Activated naive CD4-positive, alpha-beta T cell treated with anti-CD3 and anti-CD28 coated beads for 36 hours (primary cell): ENCODE measurements around the gene CEP57L1. TPM values are rescaled to one million over a fixed set of nuclear protein-coding genes. Genes with fewer than 3 reads are reported as not detected.
"Not testable (repeated sequence)": the region's sequence is repeated elsewhere in the genome, so short reads cannot be mapped to it uniquely, and the experiment has no call there.

Experiments used
- CTCF ChIA-PET: fragments of 350-600 bp; sonication (Branson Sonifier 250); formaldehyde crosslinking; loops from one replicate; lab custom pipeline; 2021; ENCODE audit warnings: antibody characterized with exemption; lab: Charles Lee
- DNase-seq: peaks from one replicate; pipeline ENCODE4 v3.0.0-alpha.2; 2020
- H3K27ac Mint-ChIP-seq: one replicate; pipeline ENCODE4 v1.8.0; 2021; ENCODE audit warnings: mild to moderate bottlenecking, mixed read lengths
- H3K27me3 Mint-ChIP-seq: one replicate; pipeline ENCODE4 v1.8.0; 2021; ENCODE audit warnings: low read depth, mixed read lengths
- H3K36me3 Mint-ChIP-seq: one replicate; pipeline ENCODE4 v1.8.0; 2021; ENCODE audit warnings: low read depth, mixed read lengths
- H3K4me1 Mint-ChIP-seq: one replicate; pipeline ENCODE4 v1.8.0; 2021; ENCODE audit warnings: low read depth, mixed read lengths
- H3K4me3 Mint-ChIP-seq: one replicate; pipeline ENCODE4 v1.8.0; 2021; ENCODE audit warnings: mild to moderate bottlenecking, moderate library complexity, mixed read lengths
- H3K9me3 Mint-ChIP-seq: one replicate; pipeline ENCODE4 v1.8.0; 2021; ENCODE audit warnings: mixed read lengths
- intact Hi-C: fragments of 100-400 bp; cut with micrococcal nuclease; formaldehyde crosslinking; loops from one replicate; pipeline ENCODE4 v1.15.1; 2023
- total RNA-seq, 2 experiments: library from RNA; stranded (reverse); gene quantifications; one replicate each; pipeline ENCODE4 v1.2.3, GENCODE V29; 2021

Gene CEP57L1
- total RNA-seq, 2 experiments from 2014 or later, result 33.3 to 33.5 TPM

DNA sequence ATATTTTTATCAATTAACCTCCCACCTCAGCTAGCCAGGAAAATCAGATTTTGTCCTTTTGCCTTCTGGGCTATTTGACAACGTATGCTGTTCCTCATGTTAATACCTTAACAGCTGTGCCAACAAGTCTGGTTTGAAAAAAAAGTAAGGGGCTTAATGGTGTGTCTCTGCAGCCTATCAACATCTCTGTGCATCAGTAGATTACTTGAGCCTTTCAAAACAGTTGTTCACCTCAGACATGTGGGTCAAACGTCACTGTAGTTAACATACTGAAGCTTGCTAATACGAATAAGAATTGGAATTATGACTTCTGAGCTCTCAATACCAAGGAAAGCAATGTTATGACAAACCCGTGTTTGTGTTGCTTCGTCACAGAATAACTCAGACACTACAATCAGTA is 23.0 kb downstream of the CEP57L1 start:
- Mint-ChIP-seq H3K9me3 (no peaks in the 10 kb centered on the region), H3K27me3 (no peaks in the 10 kb centered on the region)

DNA sequence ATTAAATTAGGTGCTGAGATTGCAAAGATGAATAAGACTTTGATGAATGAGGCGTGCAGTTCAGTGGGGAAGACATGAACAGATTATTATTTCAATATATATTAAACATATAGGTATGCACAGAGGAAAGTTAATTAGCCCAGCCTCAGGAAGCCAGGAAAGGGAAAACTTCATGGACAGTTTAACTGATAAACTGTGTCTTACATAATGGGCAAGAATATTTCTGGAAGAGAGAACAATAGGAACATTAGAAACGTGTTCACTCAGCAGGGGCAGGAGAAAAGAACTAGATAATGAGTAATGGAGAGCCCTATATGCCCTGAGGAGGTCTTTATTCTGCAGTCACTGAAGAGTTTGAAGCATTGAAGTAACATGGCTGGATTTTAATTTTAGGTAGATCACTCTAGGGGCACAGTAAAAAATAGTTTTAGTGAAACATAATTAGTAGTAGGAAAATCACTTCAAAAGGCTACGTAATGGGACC is 23.6 kb downstream of the CEP57L1 start:
- peaks cover 15% of the 10 kb centered on the region for H3K4me1 Mint-ChIP-seq
- no peak overlapping the region for H3K4me3 Mint-ChIP-seq
- intact Hi-C loops, result no loop called here
- H3K27ac Mint-ChIP-seq, result no peak overlapping the region
- no peaks in the 10 kb centered on the region for H3K27me3 Mint-ChIP-seq
- no peaks in the 10 kb centered on the region for H3K36me3 Mint-ChIP-seq
- CTCF ChIA-PET, result no interaction called here
- DNase-seq, result no peak
- H3K9me3 Mint-ChIP-seq, result no peaks in the 10 kb centered on the region

More for the DNA sequence above, 23.0 kb downstream of the CEP57L1 start:
- intact Hi-C loops, result no loop called here
- H3K36me3 Mint-ChIP-seq, result no peaks in the 10 kb centered on the region
- CTCF ChIA-PET, result no interaction called here
- no peak overlapping the region for H3K27ac Mint-ChIP-seq
- H3K4me1 Mint-ChIP-seq, result peaks cover 15% of the 10 kb centered on the region
- H3K4me3 Mint-ChIP-seq, result no peak overlapping the region
- DNase-seq, result no peak

DNA sequence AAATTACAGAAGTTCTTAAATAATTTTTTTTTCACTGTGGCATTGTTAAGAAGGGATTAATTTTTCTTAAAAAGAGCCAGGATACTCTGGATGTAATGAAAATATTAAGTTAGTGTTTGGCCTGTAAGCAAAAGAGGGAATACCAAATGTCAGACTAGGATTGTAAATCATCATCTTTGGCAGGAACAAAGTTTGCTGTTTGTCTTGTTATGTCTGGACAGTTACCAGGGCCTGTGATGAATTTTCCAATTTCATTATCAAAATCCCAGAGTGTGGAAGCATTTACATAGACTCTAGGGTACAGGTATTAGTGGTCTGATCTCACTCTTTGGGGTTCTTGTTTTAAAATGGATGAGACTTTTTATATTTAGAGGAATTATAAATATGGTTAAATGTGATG is 26.1 kb downstream of the CEP57L1 start:
- no peaks in the 10 kb centered on the region for H3K9me3 Mint-ChIP-seq
- H3K27me3 Mint-ChIP-seq, result no peaks in the 10 kb centered on the region
- peaks cover 15% of the 10 kb centered on the region for H3K4me1 Mint-ChIP-seq
- intact Hi-C loops, result no loop called here
- no peak overlapping the region for H3K4me3 Mint-ChIP-seq
- H3K27ac Mint-ChIP-seq, result no peak overlapping the region
- DNase-seq, result no peak
- CTCF ChIA-PET, result no interaction called here
- H3K36me3 Mint-ChIP-seq, result no peaks in the 10 kb centered on the region

DNA sequence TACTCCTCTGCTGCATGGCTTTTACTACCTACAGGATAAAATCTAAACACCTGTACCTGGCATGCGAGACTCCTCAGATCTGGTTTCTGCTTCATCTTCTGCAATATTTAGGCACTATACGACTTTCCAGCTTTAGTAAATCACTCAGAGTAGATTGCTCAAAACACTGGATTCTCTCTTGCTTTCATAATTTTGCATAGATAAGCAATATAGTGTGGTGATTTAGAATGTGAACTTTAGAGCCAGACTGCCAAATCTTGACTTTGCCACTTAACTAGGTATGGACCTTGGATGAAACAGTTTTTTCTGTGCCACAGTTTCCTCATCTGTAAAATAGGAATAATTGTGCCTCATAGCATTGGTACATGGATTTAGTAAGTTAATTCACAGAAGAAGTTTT is 28.9 kb downstream of the CEP57L1 start:
- CTCF ChIA-PET, result interaction anchor here (0.6 to 0.7 kb wide), 2 partner anchors 52 to 582 kb away, joined by 3 read pairs; no protein-coding TSS in a partner anchor
- intact Hi-C loops, result no loop called here
- Mint-ChIP-seq H3K27ac (no peak overlapping the region), H3K27me3 (no peaks in the 10 kb centered on the region), H3K4me1 (peaks cover 15% of the 10 kb centered on the region), H3K4me3 (no peak overlapping the region), H3K36me3 (peaks cover 1% of the 10 kb centered on the region), H3K9me3 (no peaks in the 10 kb centered on the region)
- no peak for DNase-seq

DNA sequence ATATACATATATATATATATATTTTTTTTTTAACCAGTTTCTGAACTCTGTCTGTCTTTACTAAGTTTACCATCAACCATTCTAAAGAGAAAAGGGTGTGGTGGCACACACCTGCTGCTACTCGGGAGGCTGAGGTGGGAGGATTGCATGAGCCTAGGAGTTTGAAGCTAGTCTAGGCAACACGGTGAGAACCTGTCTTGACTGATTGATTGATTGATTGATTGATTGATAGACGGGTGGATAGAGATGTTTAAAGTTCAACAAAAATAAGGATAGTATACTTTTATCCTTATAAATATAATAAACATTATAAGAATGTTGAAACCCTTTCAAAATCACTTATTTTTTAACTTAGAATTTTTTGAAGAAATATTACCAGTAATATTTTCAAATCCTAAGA is 30.2 kb downstream of the CEP57L1 start:
- no peak overlapping the region for H3K27ac Mint-ChIP-seq
- no peak overlapping the region for H3K4me3 Mint-ChIP-seq
- CTCF ChIA-PET, result no interaction called here

DNA sequence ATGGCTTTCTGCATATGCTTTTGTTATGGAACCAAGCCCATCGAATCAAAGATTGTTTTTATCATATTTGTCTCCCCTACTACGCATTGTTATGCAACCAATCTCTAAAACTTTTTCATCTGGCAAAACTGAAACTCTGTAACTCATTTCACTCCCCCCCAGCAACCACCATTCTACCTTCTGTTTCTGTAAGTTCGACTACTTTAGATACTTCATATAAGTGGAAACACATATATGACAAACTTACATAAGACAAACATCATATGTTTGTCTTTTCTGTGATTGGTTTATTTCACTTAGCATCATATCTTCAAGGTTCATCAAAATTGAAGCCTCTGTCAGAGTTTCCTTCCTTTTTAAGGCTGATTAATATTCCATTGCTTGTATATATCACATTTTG is 34.8 kb downstream of the CEP57L1 start:
- Mint-ChIP-seq H3K4me3 (no peak overlapping the region), H3K27me3 (no peaks in the 10 kb centered on the region), H3K36me3 (peaks cover 3% of the 10 kb centered on the region), H3K27ac (no peak overlapping the region), H3K9me3 (peaks cover 2% of the 10 kb centered on the region), H3K4me1 (peaks cover 3% of the 10 kb centered on the region)
- DNase-seq, result no peak
- CTCF ChIA-PET, result no interaction called here
- intact Hi-C loops, result no loop called here

More for the DNA sequence above, 30.2 kb downstream of the CEP57L1 start:
- H3K9me3 Mint-ChIP-seq, result no peaks in the 10 kb centered on the region
- intact Hi-C loops, result loop anchor here (1.0 kb wide), 1 partner anchor 34 kb away; no protein-coding TSS in a partner anchor
- DNase-seq, result no peak
- H3K4me1 Mint-ChIP-seq, result peaks cover 11% of the 10 kb centered on the region
- peaks cover 1% of the 10 kb centered on the region for H3K36me3 Mint-ChIP-seq
- no peaks in the 10 kb centered on the region for H3K27me3 Mint-ChIP-seq

DNA sequence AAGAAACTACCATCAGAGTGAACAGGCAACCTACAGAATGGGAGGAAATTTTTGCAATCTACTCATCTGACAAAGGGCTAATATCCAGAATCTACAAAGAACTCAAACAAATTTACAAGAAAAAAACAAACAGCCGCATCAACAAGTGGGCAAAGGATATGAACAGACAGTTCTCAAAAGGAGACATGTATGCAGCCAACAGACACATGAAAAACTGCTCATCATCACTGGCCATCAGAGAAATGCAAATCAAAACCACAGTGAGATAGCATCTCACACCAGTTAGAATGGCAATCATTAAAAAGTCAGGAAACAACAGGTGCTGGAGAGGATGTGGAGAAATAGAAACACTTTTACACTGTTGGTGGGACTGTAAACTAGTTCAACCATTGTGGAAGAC is 40.3 kb downstream of the CEP57L1 start:
- H3K9me3 Mint-ChIP-seq, H3K4me1 Mint-ChIP-seq, DNase-seq, H3K4me3 Mint-ChIP-seq, H3K27ac Mint-ChIP-seq, CTCF ChIA-PET, intact Hi-C loops, H3K36me3 Mint-ChIP-seq, H3K27me3 Mint-ChIP-seq: not testable (repeated sequence)

DNA sequence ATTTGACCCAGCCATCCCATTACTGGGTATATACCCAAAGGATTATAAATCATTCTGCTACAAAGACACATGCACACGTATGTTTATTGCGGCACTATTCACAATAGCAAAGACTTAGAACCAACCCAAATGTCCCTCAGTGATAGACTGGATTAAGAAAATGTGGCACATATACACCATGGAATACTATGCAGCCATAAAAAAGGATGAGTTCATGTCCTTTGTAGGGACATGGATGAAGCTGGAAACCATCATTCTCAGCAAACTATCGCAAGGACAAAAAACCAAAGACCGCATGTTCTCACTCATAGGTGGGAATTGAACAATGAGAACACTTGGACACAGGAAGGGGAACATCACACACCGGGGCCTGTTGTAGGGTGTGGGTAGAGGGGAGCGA is 40.7 kb downstream of the CEP57L1 start:
- H3K4me3 Mint-ChIP-seq, CTCF ChIA-PET, DNase-seq, H3K27ac Mint-ChIP-seq, H3K27me3 Mint-ChIP-seq, H3K9me3 Mint-ChIP-seq, intact Hi-C loops, H3K4me1 Mint-ChIP-seq, H3K36me3 Mint-ChIP-seq: not testable (repeated sequence)

DNA sequence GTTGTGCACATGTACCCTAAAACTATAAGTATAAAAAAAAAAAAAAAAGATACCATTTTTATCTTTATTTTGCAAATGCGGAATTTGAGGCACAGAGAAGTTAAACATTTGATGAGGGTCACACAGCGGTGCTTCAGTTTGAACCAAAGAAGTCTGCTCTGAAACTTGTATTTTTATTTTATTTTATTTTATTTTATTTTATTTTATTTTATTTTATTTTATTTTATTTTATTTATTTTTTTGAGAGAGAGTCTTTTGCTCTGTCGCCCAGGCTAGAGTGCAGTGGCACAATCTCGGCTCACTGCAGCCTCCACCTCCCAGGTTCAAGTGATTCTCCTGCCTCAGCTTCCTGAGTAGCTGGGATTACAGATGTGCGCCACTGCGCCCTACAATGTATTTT is 41.2 kb downstream of the CEP57L1 start:
- H3K4me1 Mint-ChIP-seq, H3K27me3 Mint-ChIP-seq, H3K27ac Mint-ChIP-seq, intact Hi-C loops, H3K36me3 Mint-ChIP-seq, CTCF ChIA-PET, H3K4me3 Mint-ChIP-seq, DNase-seq, H3K9me3 Mint-ChIP-seq: not testable (repeated sequence)

DNA sequence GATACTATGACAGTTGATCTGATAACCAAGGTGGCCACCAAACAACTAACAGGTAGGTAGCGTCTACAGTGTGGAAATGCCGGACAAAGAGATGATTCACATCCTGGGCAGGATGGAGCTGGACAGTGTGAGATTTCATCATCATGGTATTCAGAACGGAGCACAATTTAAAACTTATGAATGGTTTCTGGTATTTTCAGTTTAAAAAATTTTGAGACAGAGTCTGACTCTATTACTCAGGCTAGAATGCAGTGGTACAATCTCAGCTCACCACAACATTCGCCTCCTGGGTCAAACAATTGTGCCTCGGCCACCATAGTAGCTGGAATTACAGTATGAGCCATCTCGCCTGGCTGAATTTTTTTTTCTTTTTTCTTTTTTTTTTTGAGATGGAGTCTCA is 43.8 kb downstream of the CEP57L1 start:
- H3K4me1 Mint-ChIP-seq, result no peaks in the 10 kb centered on the region
- DNase-seq, result no peak
- no peak overlapping the region for H3K4me3 Mint-ChIP-seq
- CTCF ChIA-PET, result no interaction called here
- intact Hi-C loops, result no loop called here
- H3K9me3 Mint-ChIP-seq, result peaks cover 4% of the 10 kb centered on the region
- H3K27me3 Mint-ChIP-seq, result no peaks in the 10 kb centered on the region
- no peak overlapping the region for H3K27ac Mint-ChIP-seq
- H3K36me3 Mint-ChIP-seq, result peaks cover 10% of the 10 kb centered on the region

DNA sequence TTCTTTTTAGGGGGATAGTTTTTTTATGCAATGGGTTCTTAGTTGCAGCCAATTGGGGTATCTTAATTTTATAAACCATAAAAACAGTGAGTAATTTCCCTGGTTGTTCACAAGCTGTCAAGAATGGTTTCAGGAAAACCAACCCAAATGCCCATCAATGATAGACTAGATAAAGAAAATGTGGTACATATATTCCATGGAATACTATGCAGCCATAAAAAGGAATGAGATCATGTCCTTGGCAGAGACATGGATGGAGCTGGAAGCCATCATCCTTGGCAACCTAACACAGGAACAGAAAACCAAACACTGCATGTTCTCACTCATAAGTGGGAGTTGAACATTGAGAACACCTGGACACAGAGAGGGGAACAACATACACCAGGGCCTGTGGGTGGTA is 46.8 kb downstream of the CEP57L1 start:
- H3K27ac Mint-ChIP-seq, DNase-seq, H3K36me3 Mint-ChIP-seq, H3K4me3 Mint-ChIP-seq, H3K27me3 Mint-ChIP-seq, H3K4me1 Mint-ChIP-seq, intact Hi-C loops, CTCF ChIA-PET, H3K9me3 Mint-ChIP-seq: not testable (repeated sequence)

DNA sequence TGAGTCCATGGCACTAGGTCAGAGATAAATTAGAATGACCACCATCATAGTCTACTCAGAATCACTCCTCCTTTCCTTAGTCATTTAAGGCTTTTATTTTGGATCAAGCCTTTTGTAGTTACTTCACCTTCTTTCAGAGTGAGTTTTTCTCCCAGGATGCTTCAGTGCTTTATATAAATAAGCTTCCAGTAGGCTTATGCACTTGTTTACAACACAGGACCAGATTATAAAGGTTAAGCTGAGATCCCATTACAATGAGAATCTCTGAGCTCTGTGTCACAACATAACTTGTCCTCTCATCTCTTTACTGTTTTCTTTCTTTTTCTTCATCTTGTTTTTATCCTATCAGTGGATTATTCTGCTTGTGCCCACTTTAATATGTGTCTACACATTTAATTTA is 47.9 kb downstream of the CEP57L1 start:
- Mint-ChIP-seq H3K27ac (no peak overlapping the region), H3K27me3 (no peaks in the 10 kb centered on the region), H3K9me3 (no peaks in the 10 kb centered on the region), H3K4me3 (no peak overlapping the region), H3K36me3 (peaks cover 15% of the 10 kb centered on the region), H3K4me1 (no peaks in the 10 kb centered on the region)
- intact Hi-C loops, result no loop called here
- CTCF ChIA-PET, result interaction anchor here (0.7 kb wide), 1 partner anchor 49 kb away, joined by 3 read pairs; no protein-coding TSS in a partner anchor
- DNase-seq, result no peak

DNA sequence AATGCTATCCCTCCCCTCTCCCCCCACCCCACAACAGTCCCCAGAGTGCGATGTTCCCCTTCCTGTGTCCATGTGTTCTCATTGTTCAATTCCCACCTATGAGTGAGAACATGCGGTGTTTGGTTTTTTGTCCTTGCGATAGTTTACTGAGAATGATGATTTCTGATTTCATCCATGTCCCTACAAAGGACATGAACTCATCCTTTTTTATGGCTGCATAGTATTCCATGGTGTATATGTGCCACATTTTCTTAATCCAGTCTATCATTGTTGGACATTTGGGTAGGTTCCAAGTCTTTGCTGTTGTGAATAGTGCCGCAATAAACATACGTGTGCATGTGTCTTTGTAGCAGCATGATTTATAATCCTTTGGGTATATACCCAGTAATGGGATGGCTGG is 52.9 kb downstream of the CEP57L1 start:
- H3K27me3 Mint-ChIP-seq, H3K4me1 Mint-ChIP-seq, H3K4me3 Mint-ChIP-seq, H3K9me3 Mint-ChIP-seq, DNase-seq, intact Hi-C loops, CTCF ChIA-PET, H3K27ac Mint-ChIP-seq: not testable (repeated sequence)
- H3K36me3 Mint-ChIP-seq, result peaks cover 20% of the 10 kb centered on the region
